ENCODE results near the gene LEFTY1. TPM values are rescaled to one million over a fixed set of nuclear protein-coding genes. Genes with fewer than 3 reads are reported as not detected.

LEFTY1 gene
- total and polyA plus RNA-seq, 2 of the 4 experiments (the other 2 are of a cell fraction), result not detected

DNA sequence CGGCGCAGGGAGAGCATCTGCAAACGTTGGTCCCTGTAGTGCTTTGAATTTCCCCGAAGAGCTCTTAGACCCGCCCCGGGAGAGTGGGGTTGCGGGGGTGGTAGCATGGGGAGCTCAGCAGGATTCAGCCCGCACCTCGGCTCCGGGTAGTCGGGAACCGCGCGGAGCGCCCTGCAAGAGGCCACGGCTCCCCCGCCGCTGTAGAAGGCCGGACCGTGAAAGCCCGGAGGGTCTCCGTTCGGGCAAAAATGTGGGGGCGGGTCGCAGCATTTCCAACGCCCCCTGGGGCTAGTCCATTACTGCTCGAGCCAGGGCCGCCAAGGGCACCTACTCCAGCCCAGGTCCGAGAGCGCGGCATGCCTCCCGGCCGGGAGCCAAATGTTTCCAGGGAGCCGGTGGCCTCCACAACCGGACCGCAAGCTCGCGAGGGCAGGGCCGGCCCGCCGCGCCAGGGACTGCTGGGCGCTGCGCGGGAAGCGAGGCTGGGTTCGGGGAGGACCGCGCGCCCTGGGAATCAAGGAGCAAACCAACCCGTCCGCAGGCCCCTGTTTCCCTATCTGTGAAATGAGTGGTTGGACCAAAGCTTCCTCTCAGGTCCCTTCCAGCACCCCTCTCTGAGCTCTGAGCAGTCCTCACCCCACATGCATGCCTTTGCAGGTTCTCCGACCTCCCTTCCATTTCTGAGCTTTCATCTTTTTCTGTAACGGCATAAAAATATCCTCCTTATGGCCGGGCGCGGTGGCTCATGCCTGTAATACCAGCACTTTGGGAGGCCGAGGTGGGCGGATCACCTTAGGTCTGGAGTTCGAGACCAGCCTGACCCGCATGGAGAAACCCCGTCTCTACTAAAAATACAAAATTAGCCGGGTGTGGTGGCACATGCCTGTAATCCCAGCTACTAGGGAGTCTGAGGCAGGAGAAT, 6.0 kb downstream of the LEFTY1 start (continued):
- TF ChIP-seq, protein P1, sequence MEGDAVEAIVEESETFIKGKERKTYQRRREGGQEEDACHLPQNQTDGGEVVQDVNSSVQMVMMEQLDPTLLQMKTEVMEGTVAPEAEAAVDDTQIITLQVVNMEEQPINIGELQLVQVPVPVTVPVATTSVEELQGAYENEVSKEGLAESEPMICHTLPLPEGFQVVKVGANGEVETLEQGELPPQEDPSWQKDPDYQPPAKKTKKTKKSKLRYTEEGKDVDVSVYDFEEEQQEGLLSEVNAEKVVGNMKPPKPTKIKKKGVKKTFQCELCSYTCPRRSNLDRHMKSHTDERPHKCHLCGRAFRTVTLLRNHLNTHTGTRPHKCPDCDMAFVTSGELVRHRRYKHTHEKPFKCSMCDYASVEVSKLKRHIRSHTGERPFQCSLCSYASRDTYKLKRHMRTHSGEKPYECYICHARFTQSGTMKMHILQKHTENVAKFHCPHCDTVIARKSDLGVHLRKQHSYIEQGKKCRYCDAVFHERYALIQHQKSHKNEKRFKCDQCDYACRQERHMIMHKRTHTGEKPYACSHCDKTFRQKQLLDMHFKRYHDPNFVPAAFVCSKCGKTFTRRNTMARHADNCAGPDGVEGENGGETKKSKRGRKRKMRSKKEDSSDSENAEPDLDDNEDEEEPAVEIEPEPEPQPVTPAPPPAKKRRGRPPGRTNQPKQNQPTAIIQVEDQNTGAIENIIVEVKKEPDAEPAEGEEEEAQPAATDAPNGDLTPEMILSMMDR (conservative IDR thresholded peaks at IDR 0.05; ENCODE audit: low read depth, low read length), result no peak
- TF ChIP-seq BHLHE40 (IDR thresholded peaks at IDR 0.05; ENCODE audit: low read depth, low read length) (no peak), MAZ (IDR thresholded peaks at IDR 0.05; ENCODE audit: borderline replicate concordance, low read depth, low read length) (no peak)
